Esophagus muscularis mucosa (tissue), 4 donors: ENCODE measurements around the gene P2RX1. TPM values are rescaled to one million over a fixed set of nuclear protein-coding genes. Genes with fewer than 3 reads are reported as not detected.

ENCODE experiments used
- DNase-seq: peaks from one replicate; pipeline ENCODE4 v3.0.0-alpha.2; 2017; ENCODE audit errors: extremely low spot score
- H3K27ac ChIP-seq, 4 donors: fragments of 200-600 bp; sonication (generic); replicated peaks in 1 of 4; 1 replicate in 3 of 4; 2 replicates in 1 of 4; pipeline ENCODE4 v1.5.1; 2016 to 2019; ENCODE audit warnings: mild to moderate bottlenecking in 1 of 4
- H3K27me3 ChIP-seq, 4 donors: fragments of 200-600 bp; sonication (generic); one replicate each; pipeline versions ENCODE4 v1.5.1 to v1.6.0; 2016 to 2019
- H3K36me3 ChIP-seq, 4 donors: fragments of 200-600 bp; sonication (generic); one replicate each; pipeline ENCODE4 v1.5.1; 2016 to 2019
- H3K4me1 ChIP-seq, 4 donors: fragments of 200-600 bp; sonication (generic); one replicate each; pipeline ENCODE4 v1.5.1; 2016 to 2019
- H3K4me3 ChIP-seq, 4 donors: fragments of 200-600 bp; sonication (generic); 1 replicate in 2 of 4; 2 replicates in 2 of 4; pipeline ENCODE4 v1.5.1; 2016 to 2019; ENCODE audit warnings: mild to moderate bottlenecking in 4 of 4, moderate library complexity in 1 of 4
- H3K9me3 ChIP-seq, 4 donors: fragments of 200-600 bp; sonication (generic); 1 replicate in 3 of 4; 2 replicates in 1 of 4; pipeline ENCODE4 v1.5.1; 2016 to 2019
- EP300 ChIP-seq: sonication (generic); formaldehyde crosslinking; IDR thresholded peaks from one replicate; pipeline ENCODE4 v1.6.1; 2017; ENCODE audit warnings: antibody characterized with exemption
- POLR2A ChIP-seq: fragments of 450-650 bp; IDR thresholded peaks from one replicate; pipeline ENCODE4 v1.6.1; 2017; ENCODE audit warnings: antibody characterized with exemption, moderate library complexity, mild to moderate bottlenecking, low read depth
- POLR2AphosphoS5 ChIP-seq, 2 donors: sonication (generic); formaldehyde crosslinking; IDR thresholded peaks; one replicate each; pipeline ENCODE4 v1.6.1; 2017; ENCODE audit warnings: antibody characterized with exemption in 2 of 2
- WGBS: methylation state at CpG from one replicate; pipeline ENCODE4 v1.1.5; 2018; 5-methylcytosine and 5-hydroxymethylcytosine counted together
- intact Hi-C: fragments of 100-400 bp; cut with DNase I; formaldehyde crosslinking; loops from one replicate; pipeline ENCODE4 v1.15.1; 2023
- total RNA-seq, 4 donors: library from RNA; depleted of rRNA; stranded (reverse); fragments of >200 nt; gene quantifications; one replicate each; pipeline versions ENCODE4 v1.1.0 to v1.2.1, GENCODE V29; 2016
- TF ChIP-seq, protein P1 (sequence below), 3 experiments: fragments of 200-600 bp in 2 of 3; fragments of 450-650 bp in 1 of 3; sonication (generic) in 2 of 3; IDR thresholded peaks; one replicate each; pipeline ENCODE4 v1.5.1; 2017 to 2019; ENCODE audit warnings: antibody characterized with exemption in 3 of 3, mild to moderate bottlenecking in 2 of 3, moderate library complexity in 1 of 3

P2RX1 gene
- total RNA-seq, 4 donors from 2014 or later, result 3.7 to 26.0 (median 10.2) TPM

DNA sequence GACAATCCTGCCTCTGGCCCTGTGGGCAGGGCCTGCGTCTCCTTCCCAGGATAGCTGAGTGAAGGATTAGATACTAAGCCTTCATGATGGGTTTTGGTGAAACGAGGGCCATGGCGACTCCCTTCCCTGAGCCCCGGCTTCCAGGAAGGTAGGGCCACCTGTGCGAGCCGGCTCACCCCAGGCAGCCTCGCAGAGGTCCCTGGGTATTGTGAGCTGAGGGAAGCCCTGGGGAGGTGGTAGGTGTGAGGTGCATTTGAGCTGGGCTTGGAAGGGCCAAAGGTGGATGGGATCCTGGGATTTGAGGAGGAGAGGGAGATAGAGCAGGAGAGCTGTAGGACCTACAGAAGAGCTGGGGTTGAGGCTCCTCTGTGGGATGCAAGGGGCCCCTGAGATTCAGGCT lies 6.5 kb upstream of the P2RX1 start:
- TF ChIP-seq, protein P1, sequence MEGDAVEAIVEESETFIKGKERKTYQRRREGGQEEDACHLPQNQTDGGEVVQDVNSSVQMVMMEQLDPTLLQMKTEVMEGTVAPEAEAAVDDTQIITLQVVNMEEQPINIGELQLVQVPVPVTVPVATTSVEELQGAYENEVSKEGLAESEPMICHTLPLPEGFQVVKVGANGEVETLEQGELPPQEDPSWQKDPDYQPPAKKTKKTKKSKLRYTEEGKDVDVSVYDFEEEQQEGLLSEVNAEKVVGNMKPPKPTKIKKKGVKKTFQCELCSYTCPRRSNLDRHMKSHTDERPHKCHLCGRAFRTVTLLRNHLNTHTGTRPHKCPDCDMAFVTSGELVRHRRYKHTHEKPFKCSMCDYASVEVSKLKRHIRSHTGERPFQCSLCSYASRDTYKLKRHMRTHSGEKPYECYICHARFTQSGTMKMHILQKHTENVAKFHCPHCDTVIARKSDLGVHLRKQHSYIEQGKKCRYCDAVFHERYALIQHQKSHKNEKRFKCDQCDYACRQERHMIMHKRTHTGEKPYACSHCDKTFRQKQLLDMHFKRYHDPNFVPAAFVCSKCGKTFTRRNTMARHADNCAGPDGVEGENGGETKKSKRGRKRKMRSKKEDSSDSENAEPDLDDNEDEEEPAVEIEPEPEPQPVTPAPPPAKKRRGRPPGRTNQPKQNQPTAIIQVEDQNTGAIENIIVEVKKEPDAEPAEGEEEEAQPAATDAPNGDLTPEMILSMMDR (IDR thresholded peaks at IDR 0.05), result no peak
- no peak for TF ChIP-seq EP300
- no peak for TF ChIP-seq POLR2A
- no peak for TF ChIP-seq POLR2AphosphoS5 (IDR thresholded peaks at IDR 0.05)
- Histone ChIP-seq H3K27me3 (no peaks in the 10 kb centered on the region), H3K27ac (peak overlapping the region in 1 of 4 donors; percentile 34), H3K36me3 (no peaks in the 10 kb centered on the region), H3K4me1 (peaks cover 5 to 43% (median 33%) of the 10 kb centered on the region in 4 donors), H3K4me3 (no peak overlapping the region), H3K9me3 (no peaks in the 10 kb centered on the region)
- 92% methylated on average over 7 of the region's 7 CpGs for WGBS
- DNase-seq, result no peak
- intact Hi-C loops, result no loop called here

DNA sequence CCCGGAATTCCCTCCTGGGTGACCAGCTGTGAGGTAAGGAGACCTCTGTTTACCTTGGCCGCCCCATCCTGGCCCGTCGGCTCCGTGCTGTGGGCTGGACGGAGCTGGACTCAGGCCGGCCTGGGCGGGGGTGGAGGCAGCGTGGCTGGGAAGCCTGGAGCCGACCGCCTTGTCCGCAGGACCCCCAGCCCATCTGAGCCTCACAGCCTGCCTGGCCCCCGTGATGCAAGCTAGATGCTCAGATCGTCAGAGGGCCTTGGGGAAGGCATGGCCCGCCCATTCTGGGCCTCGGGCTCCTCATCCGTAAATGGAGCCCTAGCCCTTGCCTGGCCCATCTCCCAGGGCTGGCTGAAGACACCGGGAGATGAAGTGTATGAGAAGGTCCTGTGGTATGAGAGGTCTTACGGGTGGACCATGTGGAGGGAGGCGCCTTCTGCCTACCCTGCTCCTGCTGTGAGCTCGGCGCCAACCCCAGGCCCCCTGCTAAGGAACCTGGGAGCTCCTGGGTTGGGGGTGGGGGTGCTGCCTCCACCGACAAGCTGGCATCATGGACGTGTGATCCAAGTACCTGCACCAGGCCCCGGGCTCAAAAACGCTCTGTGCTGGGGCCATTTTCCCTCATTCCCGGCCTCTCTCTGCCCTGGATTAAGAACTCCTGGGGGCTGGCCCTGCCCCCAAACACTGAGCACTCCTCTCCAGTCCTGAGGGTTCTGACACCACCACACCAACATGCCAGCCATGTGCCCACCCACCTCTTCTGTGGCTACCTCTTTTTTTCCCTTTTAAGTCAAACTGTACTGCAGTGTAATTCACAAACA lies 5.4 kb upstream of the P2RX1 start:
- intact Hi-C loops, result no loop called here
- peak overlapping the region in 3 of 4 donors; percentile 38 to 74 (median 72) for H3K27ac ChIP-seq

DNA sequence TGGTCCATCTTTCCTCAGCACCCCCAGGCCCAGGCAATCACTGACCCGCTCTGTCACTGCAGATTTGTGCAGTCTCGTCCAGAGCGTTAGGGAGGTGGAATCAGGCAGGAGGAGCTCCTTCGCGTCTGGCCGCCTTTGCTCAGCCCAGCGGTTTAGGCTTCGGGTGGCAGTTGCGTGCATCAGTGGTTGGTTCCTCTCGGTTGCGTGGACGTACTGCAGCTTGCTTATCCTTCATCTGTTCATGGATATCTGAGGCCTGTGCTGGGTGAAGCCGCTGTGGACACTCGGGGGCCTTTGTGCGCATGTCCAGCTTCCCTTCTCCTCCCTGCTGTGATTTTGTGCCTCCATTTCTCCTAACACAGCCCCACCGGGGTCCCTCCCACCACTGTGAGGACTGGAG lies 4.7 kb upstream of the P2RX1 start:
- H3K9me3 ChIP-seq, result no peaks in the 10 kb centered on the region
- H3K4me1 ChIP-seq, result peaks cover 16 to 54% (median 46%) of the 10 kb centered on the region in 4 donors
- H3K4me3 ChIP-seq, result no peak overlapping the region
- H3K27me3 ChIP-seq, result no peaks in the 10 kb centered on the region
- TF ChIP-seq, protein P1 (IDR thresholded peaks at IDR 0.05), result no peak
- TF ChIP-seq POLR2A, result no peak
- TF ChIP-seq POLR2AphosphoS5 (IDR thresholded peaks at IDR 0.05), result no peak
- TF ChIP-seq EP300, result no peak
- no peak for DNase-seq
- no peaks in the 10 kb centered on the region for H3K36me3 ChIP-seq
- peak overlapping the region in 3 of 4 donors; percentile 38 to 74 (median 72) for H3K27ac ChIP-seq
- intact Hi-C loops, result no loop called here
- 94% methylated on average over 14 of the region's 16 CpGs for WGBS

More for the DNA sequence above, 5.4 kb upstream of the P2RX1 start:
- Histone ChIP-seq H3K36me3 (no peaks in the 10 kb centered on the region), H3K27me3 (no peaks in the 10 kb centered on the region), H3K9me3 (no peaks in the 10 kb centered on the region), H3K4me1 (peaks cover 11 to 48% (median 39%) of the 10 kb centered on the region in 4 donors), H3K4me3 (no peak overlapping the region)
- WGBS, result 75% methylated on average over 25 of the region's 27 CpGs
- no peak for DNase-seq
- TF ChIP-seq POLR2A, result no peak
- TF ChIP-seq POLR2AphosphoS5 (IDR thresholded peaks at IDR 0.05), result no peak
- TF ChIP-seq, protein P1 (IDR thresholded peaks at IDR 0.05), result no peak
- TF ChIP-seq EP300, result no peak

DNA sequence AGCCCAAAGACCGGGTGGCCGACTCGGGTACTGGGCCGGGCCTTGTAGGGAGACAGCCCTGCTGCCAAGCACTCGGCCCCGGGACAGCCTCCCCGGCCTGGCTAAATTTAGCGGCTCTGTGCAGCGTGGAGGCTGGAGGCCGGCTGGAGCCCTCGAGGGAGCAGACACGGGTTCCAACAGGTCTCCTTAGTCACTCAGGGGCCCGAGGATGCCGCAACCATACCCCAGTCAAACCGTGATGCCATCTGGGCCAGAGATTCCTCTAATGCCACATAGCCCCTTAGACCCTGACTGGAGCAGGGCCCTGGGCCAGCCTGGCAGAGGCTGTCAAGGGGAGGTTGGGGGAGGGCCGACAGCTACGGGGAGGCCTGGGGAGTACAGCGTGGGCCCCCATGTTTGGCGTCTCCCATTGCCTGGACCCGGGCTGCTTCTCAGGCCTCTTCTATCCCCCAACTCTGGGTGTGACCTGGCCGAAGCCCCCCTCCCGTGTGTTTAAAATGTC lies 2.9 kb upstream of the P2RX1 start:
- Histone ChIP-seq H3K4me3 (no peak overlapping the region), H3K27me3 (no peaks in the 10 kb centered on the region), H3K4me1 (peaks cover 16 to 56% (median 40%) of the 10 kb centered on the region in 4 donors), H3K27ac (peak overlapping the region; percentile 50 to 82 (median 64)), H3K36me3 (no peaks in the 10 kb centered on the region), H3K9me3 (no peaks in the 10 kb centered on the region)
- intact Hi-C loops, result no loop called here
- DNase-seq, result no peak
- no peak for TF ChIP-seq POLR2A
- peak in 1 of 2 donors; percentile 34 for TF ChIP-seq POLR2AphosphoS5 (IDR thresholded peaks at IDR 0.05)
- WGBS, result 88% methylated on average over 22 of the region's 22 CpGs

DNA sequence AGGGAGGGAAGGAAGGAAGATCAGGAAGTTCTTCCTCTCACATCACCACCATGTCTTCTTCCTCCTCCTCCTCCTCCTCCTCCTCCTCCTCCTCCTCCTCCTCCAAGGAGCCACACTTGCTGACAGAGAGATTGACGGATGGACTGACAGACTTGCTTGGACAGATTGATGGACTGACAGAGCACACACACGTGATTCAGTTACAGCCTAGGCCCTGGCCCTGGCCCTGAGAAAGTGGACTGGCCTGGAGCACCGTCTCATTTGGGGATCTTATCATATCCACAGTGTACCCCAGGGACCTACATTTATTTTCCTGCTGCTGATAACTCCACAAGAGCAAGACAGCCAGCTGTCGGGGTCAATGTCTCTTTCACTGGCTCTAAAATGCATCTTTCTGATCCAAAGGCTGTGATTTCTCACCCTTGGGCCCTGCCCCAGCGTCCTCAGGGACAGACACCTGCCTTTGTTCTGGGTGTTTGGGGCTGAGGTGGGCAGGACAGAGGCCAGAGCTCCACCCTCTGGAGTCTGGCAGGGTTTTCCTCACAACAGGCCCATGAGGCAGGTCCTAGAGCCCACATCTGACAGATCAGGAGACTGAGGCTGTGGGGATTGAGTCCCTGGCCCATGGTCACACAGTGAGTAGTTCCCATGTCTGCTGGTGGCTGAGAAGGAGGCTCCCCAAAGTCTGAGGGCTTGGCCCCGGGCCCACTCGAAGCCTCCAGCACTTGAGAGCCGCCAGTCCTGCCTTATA lies 2.3 kb upstream of the P2RX1 start:
- H3K9me3 ChIP-seq, result no peaks in the 10 kb centered on the region
- DNase-seq, result no peak
- peaks cover 16 to 58% (median 45%) of the 10 kb centered on the region in 4 donors for H3K4me1 ChIP-seq
- TF ChIP-seq, protein P1 (IDR thresholded peaks at IDR 0.05), result no peak
- TF ChIP-seq EP300, result no peak
- no peak for TF ChIP-seq POLR2A
- no peak for TF ChIP-seq POLR2AphosphoS5 (IDR thresholded peaks at IDR 0.05)
- H3K4me3 ChIP-seq, result no peak overlapping the region
- H3K27ac ChIP-seq, result peak overlapping the region; percentile 50 to 82 (median 64)
- H3K27me3 ChIP-seq, result no peaks in the 10 kb centered on the region
- no peaks in the 10 kb centered on the region for H3K36me3 ChIP-seq
- intact Hi-C loops, result no loop called here
- WGBS, result 72% methylated on average over 8 of the region's 8 CpGs
